ENCODE data around the gene AKT3.

Gene AKT3

DNA sequence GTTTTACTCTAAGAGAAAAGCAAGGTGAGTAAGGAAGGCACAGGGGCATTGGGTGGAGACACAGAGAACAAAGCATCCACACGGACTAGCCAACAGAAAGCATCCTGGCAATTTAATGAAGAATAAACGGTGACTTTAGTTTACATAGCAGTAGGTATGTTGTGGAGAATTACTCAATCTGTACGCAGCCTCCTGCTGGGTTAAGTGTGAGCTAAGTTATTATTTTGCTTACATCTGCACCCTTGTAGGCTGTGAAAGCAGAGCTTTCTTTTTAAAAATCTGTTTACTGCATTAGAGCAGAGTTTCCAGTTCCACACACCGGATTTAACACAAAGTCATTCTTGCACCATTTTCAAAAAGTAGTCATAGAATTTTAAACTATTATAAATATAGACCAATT is 144.5 kb downstream of the AKT3 start:
- TF ChIP-seq, protein P1, sequence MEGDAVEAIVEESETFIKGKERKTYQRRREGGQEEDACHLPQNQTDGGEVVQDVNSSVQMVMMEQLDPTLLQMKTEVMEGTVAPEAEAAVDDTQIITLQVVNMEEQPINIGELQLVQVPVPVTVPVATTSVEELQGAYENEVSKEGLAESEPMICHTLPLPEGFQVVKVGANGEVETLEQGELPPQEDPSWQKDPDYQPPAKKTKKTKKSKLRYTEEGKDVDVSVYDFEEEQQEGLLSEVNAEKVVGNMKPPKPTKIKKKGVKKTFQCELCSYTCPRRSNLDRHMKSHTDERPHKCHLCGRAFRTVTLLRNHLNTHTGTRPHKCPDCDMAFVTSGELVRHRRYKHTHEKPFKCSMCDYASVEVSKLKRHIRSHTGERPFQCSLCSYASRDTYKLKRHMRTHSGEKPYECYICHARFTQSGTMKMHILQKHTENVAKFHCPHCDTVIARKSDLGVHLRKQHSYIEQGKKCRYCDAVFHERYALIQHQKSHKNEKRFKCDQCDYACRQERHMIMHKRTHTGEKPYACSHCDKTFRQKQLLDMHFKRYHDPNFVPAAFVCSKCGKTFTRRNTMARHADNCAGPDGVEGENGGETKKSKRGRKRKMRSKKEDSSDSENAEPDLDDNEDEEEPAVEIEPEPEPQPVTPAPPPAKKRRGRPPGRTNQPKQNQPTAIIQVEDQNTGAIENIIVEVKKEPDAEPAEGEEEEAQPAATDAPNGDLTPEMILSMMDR (conservative IDR thresholded peaks at IDR 0.05; ENCODE audit: low read depth, low read length) = no peak
- no peak overlapping the region for H3K4me3 ChIP-seq (ENCODE audit: low read length)

DNA sequence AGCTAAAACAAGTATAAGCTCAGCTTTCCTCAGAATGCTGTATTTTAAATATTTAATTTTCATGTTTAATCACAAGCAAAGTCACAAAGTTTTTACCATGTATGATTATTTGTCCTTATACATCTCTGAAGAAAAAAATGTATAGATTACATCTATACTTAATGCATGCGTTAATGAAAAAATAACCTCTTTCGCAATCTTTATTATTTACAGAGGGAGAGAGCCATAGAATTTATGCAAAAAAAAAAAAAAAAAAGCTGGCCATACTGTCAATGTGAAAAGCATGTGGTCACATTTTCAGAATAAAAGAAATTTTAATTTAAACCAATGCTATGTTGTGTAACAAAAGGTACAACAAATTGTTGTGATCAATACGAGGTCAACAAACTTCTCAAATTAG is 148.2 kb downstream of the AKT3 start:
- TF ChIP-seq, protein P1 (conservative IDR thresholded peaks at IDR 0.05; ENCODE audit: low read depth, low read length) = no peak

More for the DNA sequence above, 144.5 kb downstream of the AKT3 start:
- no peak for DNase-seq (ENCODE audit: low read depth)

DNA sequence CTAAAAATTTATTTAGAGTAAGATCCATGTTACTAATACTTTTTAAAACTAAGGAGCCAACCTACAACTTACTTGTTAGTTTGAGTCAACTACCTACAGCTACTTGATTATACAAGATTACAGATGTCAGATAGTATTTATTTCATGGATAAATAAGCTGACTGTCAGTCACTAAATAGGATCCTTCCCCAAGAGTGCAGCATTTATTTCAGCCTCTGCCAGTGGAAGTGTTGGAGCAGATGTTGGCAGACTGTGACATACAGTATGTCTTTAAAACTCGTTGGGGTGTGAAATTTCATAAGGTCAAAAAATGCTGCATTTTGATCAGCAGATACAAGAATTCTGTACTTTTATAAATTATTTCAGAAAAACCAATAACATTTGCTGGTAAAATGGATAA is 156.2 kb downstream of the AKT3 start:
- no peak overlapping the region for H3K4me3 ChIP-seq (ENCODE audit: low read length)
- no peak for DNase-seq (ENCODE audit: low read depth)
- TF ChIP-seq, protein P1 (conservative IDR thresholded peaks at IDR 0.05; ENCODE audit: low read depth, low read length) = no peak

More for the DNA sequence above, 148.2 kb downstream of the AKT3 start:
- no peak overlapping the region for H3K4me3 ChIP-seq (ENCODE audit: low read length)
- no peak for DNase-seq (ENCODE audit: low read depth)

DNA sequence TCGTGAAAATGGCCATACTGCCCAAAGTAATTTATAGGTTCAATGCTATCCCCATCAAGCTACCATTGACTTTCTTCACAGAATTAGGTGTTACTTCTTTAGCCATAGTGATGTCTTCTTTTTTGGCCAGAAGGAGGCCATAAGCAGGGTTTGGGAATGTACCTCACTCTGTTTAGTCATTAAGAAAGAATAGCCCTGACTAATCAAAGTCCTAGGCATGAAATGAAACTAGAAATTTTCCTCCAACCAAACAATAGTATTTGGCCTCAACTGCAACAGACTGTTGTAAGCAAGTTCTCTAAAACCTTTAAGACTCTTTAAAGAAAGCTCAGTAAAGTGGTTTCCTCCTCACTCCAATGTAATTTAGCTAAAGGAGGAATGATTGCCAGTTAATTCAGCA is 163.9 kb downstream of the AKT3 start:
- TF ChIP-seq, protein P1 (conservative IDR thresholded peaks at IDR 0.05; ENCODE audit: low read depth, low read length) = no peak
- H3K4me3 ChIP-seq (ENCODE audit: low read length) = no peak overlapping the region
- DNase-seq (ENCODE audit: low read depth) = no peak

DNA sequence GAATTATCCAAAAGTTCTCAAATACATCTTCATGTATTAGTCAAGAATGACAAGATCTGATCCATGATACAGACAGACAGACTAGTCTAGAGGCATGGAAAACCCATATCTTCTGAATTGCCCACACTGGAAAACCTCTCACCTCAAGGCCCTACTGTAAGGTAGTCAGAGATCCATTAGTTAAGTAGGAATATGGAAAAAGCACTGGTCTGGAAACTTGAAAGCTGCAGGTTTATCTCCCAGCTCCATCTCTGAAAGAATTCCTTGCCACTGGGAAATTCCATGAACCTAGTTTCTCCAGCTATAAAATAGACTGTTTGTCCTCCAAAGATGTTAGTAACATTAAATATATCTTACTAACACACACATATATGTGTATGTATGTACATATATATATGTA is 169.2 kb downstream of the AKT3 start:
- DNase-seq (ENCODE audit: low read depth) = no peak
- TF ChIP-seq, protein P1 (conservative IDR thresholded peaks at IDR 0.05; ENCODE audit: low read depth, low read length) = no peak
- no peak overlapping the region for H3K4me3 ChIP-seq (ENCODE audit: low read length)

DNA sequence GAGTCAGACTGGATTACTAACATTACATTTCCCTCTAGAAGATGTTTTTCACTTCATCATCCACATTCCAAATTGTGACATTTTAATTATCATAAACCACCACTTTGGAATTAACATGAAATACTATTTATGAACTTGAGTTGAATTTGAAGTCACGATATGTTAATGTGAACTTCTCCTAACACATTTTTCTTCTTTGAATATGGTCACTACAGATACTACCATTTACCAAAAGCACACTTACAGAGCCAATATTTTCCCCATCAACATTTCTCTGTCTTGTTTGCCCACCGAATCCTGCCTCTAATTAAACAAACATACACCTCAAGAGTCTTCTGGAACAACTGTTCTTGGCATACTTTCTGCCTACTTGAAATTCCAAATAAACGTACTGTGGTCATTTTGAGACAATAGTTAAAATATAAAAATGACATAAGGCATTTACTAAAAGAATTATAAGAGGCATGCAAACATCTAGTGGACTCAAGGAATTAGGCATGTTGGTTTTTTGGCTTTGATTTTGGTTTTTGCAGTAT is 177.4 kb downstream of the AKT3 start:
- no peak for DNase-seq (ENCODE audit: low read depth)
- TF ChIP-seq, protein P1 (conservative IDR thresholded peaks at IDR 0.05; ENCODE audit: low read depth, low read length) = no peak
- no peak overlapping the region for H3K4me3 ChIP-seq (ENCODE audit: low read length)

DNA sequence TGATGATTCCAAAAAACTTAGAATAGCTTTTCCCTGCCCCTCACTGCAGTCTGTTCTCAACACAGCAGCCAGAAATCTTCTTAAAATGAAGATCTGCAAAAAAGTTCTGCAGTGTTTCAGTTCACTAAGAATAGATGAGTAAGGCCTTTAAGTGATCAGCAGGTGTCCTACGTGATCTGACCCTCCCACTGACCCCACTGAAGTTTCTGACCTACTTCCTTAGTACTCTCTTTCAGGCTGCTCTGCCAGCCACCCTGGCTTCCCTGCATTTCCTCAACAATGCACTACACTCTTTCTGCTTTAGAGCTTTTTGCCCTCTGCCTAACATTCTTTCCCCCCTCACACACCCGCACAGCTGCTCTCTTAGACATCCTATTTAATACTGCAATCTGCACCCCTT is 182.5 kb downstream of the AKT3 start:
- TF ChIP-seq, protein P1 (conservative IDR thresholded peaks at IDR 0.05; ENCODE audit: low read depth, low read length) = no peak
- H3K4me3 ChIP-seq (ENCODE audit: low read length) = no peak overlapping the region
- DNase-seq (ENCODE audit: low read depth) = no peak
